ENCODE data around the gene ERBB2. TPM values are rescaled to one million over a fixed set of nuclear protein-coding genes. Genes with fewer than 3 reads are reported as not detected.

ERBB2 gene
- polyA plus RNA-seq, 3 donors, result 0.17 to 0.73 TPM; not detected in 1

- peaks cover 19% of the 10 kb centered on the region for H3K4me1 Mint-ChIP-seq
Measured at GRCh38 chr17:39662551-39663339, 37.1 kb upstream of the ERBB2 start.

GRCh38 chr17:39663340-39663687 lies 36.5 kb upstream of the ERBB2 start:
- no CpG with 5 or more reads among the region's 4 CpGs for WGBS (ENCODE audit: insufficient coverage)
- H3K27me3 ChIP-seq (ENCODE audit: control insufficient read depth in 2 of 2, insufficient read depth in 2 of 2, low read length in 2 of 2), result peaks cover 13 to 33% of the 10 kb centered on the region in 2 donors
- H2AFZ ChIP-seq (ENCODE audit: insufficient read depth, low read depth, low read length, poor library complexity, severe bottlenecking), result no peak overlapping the region
- no peak for TF ChIP-seq CTCF (IDR thresholded peaks at IDR 0.05)
- no peak for DNase-seq
- H4K20me1 ChIP-seq (ENCODE audit: insufficient read depth, low read length), result peaks cover 17% of the 10 kb centered on the region
- Mint-ChIP-seq H3K4me3 (no peak overlapping the region), H3K36me3 (peaks cover 31 to 40% of the 10 kb centered on the region in 2 donors), H3K9me3 (peaks cover 0 to 14% (median 3%) of the 10 kb centered on the region in 7 donors), H3K27ac (no peak overlapping the region), H3K27me3 (ENCODE audit: low read depth in 3 of 3) (peaks cover 30 to 46% (median 37%) of the 10 kb centered on the region in 3 donors), H3K4me1 (peaks cover 21% of the 10 kb centered on the region)
- H3K9ac ChIP-seq (ENCODE audit: insufficient read depth, low read length, poor library complexity, severe bottlenecking), result no peak overlapping the region
- H3K79me2 ChIP-seq (ENCODE audit: insufficient read depth, low read length), result no peaks in the 10 kb centered on the region
- no peak overlapping the region for H3K4me3 ChIP-seq (replicated peaks in 1 of 3; ENCODE audit: low read depth in 2 of 3, low read length in 3 of 3)
- H3K4me2 ChIP-seq (replicated peaks; ENCODE audit: extremely low read depth, low read length, poor library complexity, severe bottlenecking), result no peak overlapping the region
- peaks cover 32 to 38% of the 10 kb centered on the region in 2 donors for H3K36me3 ChIP-seq (replicated peaks in 1 of 2; ENCODE audit: control insufficient read depth in 1 of 2, insufficient read depth in 2 of 2, low read length in 2 of 2)
- intact Hi-C loops (cut with micrococcal nuclease), result no loop called here
- H3K4me1 ChIP-seq (ENCODE audit: control insufficient read depth in 1 of 2, insufficient read depth in 2 of 2, low read length in 2 of 2), result peaks cover 25 to 27% of the 10 kb centered on the region in 2 donors
- H3K27ac ChIP-seq (ENCODE audit: low read depth in 1 of 2, low read length in 2 of 2), result no peak overlapping the region
- H3K9me3 ChIP-seq (replicated peaks in 1 of 2; ENCODE audit: control insufficient read depth in 1 of 2, insufficient read depth in 1 of 2, low read length in 2 of 2), result peaks cover 0 to 11% of the 10 kb centered on the region in 2 donors

More at GRCh38 chr17:39662551-39663339, 37.1 kb upstream of the ERBB2 start:
- no peaks in the 10 kb centered on the region for H3K79me2 ChIP-seq (ENCODE audit: insufficient read depth, low read length)
- no peak overlapping the region for H3K4me2 ChIP-seq (replicated peaks; ENCODE audit: extremely low read depth, low read length, poor library complexity, severe bottlenecking)
- Mint-ChIP-seq H3K36me3 (peaks cover 34 to 46% of the 10 kb centered on the region in 2 donors), H3K9me3 (peaks cover 0 to 14% (median 3%) of the 10 kb centered on the region in 7 donors), H3K27ac (no peak overlapping the region), H3K4me3 (no peak overlapping the region), H3K27me3 (ENCODE audit: low read depth in 3 of 3) (peaks cover 24 to 41% (median 33%) of the 10 kb centered on the region in 3 donors)
- no peak overlapping the region for H3K9ac ChIP-seq (ENCODE audit: insufficient read depth, low read length, poor library complexity, severe bottlenecking)
- H2AFZ ChIP-seq (ENCODE audit: insufficient read depth, low read depth, low read length, poor library complexity, severe bottlenecking), result no peak overlapping the region
- peaks cover 21% of the 10 kb centered on the region in 2 donors for H3K4me1 ChIP-seq (ENCODE audit: control insufficient read depth in 1 of 2, insufficient read depth in 2 of 2, low read length in 2 of 2)
- H3K27ac ChIP-seq (ENCODE audit: low read depth in 1 of 2, low read length in 2 of 2), result no peak overlapping the region
- intact Hi-C loops (cut with micrococcal nuclease), result no loop called here
- H3K27me3 ChIP-seq (ENCODE audit: control insufficient read depth in 2 of 2, insufficient read depth in 2 of 2, low read length in 2 of 2), result peaks cover 13 to 29% of the 10 kb centered on the region in 2 donors
- H3K36me3 ChIP-seq (replicated peaks in 1 of 2; ENCODE audit: control insufficient read depth in 1 of 2, insufficient read depth in 2 of 2, low read length in 2 of 2), result peaks cover 37 to 44% of the 10 kb centered on the region in 2 donors
- no peak for DNase-seq
- 94% methylated on average over 17 of the region's 22 CpGs for WGBS (ENCODE audit: insufficient coverage)
- peaks cover 22% of the 10 kb centered on the region for H4K20me1 ChIP-seq (ENCODE audit: insufficient read depth, low read length)
- peaks cover 0 to 11% of the 10 kb centered on the region in 2 donors for H3K9me3 ChIP-seq (replicated peaks in 1 of 2; ENCODE audit: control insufficient read depth in 1 of 2, insufficient read depth in 1 of 2, low read length in 2 of 2)
- TF ChIP-seq CTCF (IDR thresholded peaks at IDR 0.05), result no peak
- H3K4me3 ChIP-seq (replicated peaks in 1 of 3; ENCODE audit: low read depth in 2 of 3, low read length in 3 of 3), result no peak overlapping the region

Data from CD14-positive monocyte (primary cell).